Activated CD8-positive, alpha-beta T cell treated with anti-CD3 and anti-CD28 coated beads for 36 hours (primary cell): Measurements from ENCODE around the gene SLC29A1. TPM values are rescaled to one million over a fixed set of nuclear protein-coding genes. Genes with fewer than 3 reads are reported as not detected.

Source experiments
- ATAC-seq: fragments of 200-7000 bp; cut with Tn5 transposase; one replicate; pipeline ENCODE4 v1.10.0; 2021; ENCODE audit warnings: mild to moderate bottlenecking, moderate library complexity
- CTCF ChIA-PET: fragments of 350-600 bp; sonication (Branson Sonifier 250); formaldehyde crosslinking; loops from one replicate; lab custom pipeline; 2021; ENCODE audit warnings: antibody characterized with exemption; lab: Charles Lee
- POLR2A ChIA-PET: fragments of 350-600 bp; sonication (Branson Sonifier 250); formaldehyde crosslinking; loops from one replicate; lab custom pipeline; 2021; ENCODE audit warnings: antibody characterized with exemption; lab: Charles Lee
- DNase-seq: peaks from one replicate; pipeline ENCODE4 v3.0.0-alpha.2; 2020
- H3K27ac Mint-ChIP-seq: one replicate; pipeline ENCODE4 v1.8.0; 2021; ENCODE audit warnings: mild to moderate bottlenecking, mixed read lengths
- H3K27me3 Mint-ChIP-seq: one replicate; pipeline ENCODE4 v1.8.0; 2021; ENCODE audit warnings: mixed read lengths
- H3K36me3 Mint-ChIP-seq: one replicate; pipeline ENCODE4 v1.8.0; 2021; ENCODE audit warnings: low read depth, mixed read lengths
- H3K4me1 Mint-ChIP-seq: one replicate; pipeline ENCODE4 v1.8.0; 2021; ENCODE audit warnings: low read depth, mixed read lengths
- H3K4me3 Mint-ChIP-seq: one replicate; pipeline ENCODE4 v1.8.0; 2021; ENCODE audit warnings: mild to moderate bottlenecking, moderate library complexity, mixed read lengths
- H3K9me3 Mint-ChIP-seq: one replicate; pipeline ENCODE4 v1.8.0; 2021; ENCODE audit warnings: mixed read lengths
- intact Hi-C: fragments of 100-400 bp; cut with micrococcal nuclease; formaldehyde crosslinking; loops from one replicate; pipeline ENCODE4 v1.10.0; 2022
- total RNA-seq, 2 experiments: library from RNA; stranded (reverse); gene quantifications; one replicate each; pipeline ENCODE4 v1.2.3, GENCODE V29; 2021
- TF ChIP-seq, protein P1 (sequence below): fragments of 200-600 bp; IDR thresholded peaks from one replicate; pipeline ENCODE4 v1.8.0; 2022; ENCODE audit warnings: antibody characterized with exemption, mild to moderate bottlenecking

Gene SLC29A1
- total RNA-seq, 2 experiments from 2014 or later: 56.1 to 57.4 TPM

- TF ChIP-seq, protein P1, sequence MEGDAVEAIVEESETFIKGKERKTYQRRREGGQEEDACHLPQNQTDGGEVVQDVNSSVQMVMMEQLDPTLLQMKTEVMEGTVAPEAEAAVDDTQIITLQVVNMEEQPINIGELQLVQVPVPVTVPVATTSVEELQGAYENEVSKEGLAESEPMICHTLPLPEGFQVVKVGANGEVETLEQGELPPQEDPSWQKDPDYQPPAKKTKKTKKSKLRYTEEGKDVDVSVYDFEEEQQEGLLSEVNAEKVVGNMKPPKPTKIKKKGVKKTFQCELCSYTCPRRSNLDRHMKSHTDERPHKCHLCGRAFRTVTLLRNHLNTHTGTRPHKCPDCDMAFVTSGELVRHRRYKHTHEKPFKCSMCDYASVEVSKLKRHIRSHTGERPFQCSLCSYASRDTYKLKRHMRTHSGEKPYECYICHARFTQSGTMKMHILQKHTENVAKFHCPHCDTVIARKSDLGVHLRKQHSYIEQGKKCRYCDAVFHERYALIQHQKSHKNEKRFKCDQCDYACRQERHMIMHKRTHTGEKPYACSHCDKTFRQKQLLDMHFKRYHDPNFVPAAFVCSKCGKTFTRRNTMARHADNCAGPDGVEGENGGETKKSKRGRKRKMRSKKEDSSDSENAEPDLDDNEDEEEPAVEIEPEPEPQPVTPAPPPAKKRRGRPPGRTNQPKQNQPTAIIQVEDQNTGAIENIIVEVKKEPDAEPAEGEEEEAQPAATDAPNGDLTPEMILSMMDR: no peak
- Mint-ChIP-seq H3K27me3 (no peaks in the 10 kb centered on the region), H3K36me3 (peaks cover 43% of the 10 kb centered on the region), H3K27ac (no peak overlapping the region), H3K9me3 (no peaks in the 10 kb centered on the region), H3K4me3 (no peak overlapping the region), H3K4me1 (peaks cover 17% of the 10 kb centered on the region)
- ATAC-seq (no peak), DNase-seq (no peak)
- ChIA-PET CTCF (interaction anchor here (0.6 to 5.5 kb wide), 9 partner anchors 9 to 136 kb away, joined by 3 to 52 read pairs (median 7); partner anchors contain the start of genes HSP90AB1 and SLC29A1), POLR2A (interaction anchor here (1.0 to 7.6 kb wide), 4 partner anchors 9 to 18 kb away, joined by 5 to 64 read pairs (median 30); partner anchors contain the start of genes HSP90AB1 and SLC29A1)
- intact Hi-C loops: loop anchor here (10.0 kb wide), 1 partner anchor 129 kb away; no protein-coding TSS in a partner anchor
Measured at GRCh38 chr6:44233567-44234100, 10.2 kb downstream of the SLC29A1 start.

- CTCF ChIA-PET: interaction anchor here (0.6 to 5.5 kb wide), 17 partner anchors 8 to 139 kb away, joined by 3 to 52 read pairs (median 4); partner anchors contain the start of genes HSP90AB1, SLC29A1 and SLC35B2
- Mint-ChIP-seq H3K4me3 (no peak overlapping the region), H3K4me1 (peaks cover 20% of the 10 kb centered on the region), H3K9me3 (no peaks in the 10 kb centered on the region), H3K27ac (no peak overlapping the region), H3K27me3 (no peaks in the 10 kb centered on the region), H3K36me3 (peaks cover 38% of the 10 kb centered on the region)
- ATAC-seq: peak; percentile 25
- TF ChIP-seq, protein P1: peak; percentile 73
- POLR2A ChIA-PET: interaction anchor here (1.0 to 7.6 kb wide), 5 partner anchors 8 to 80 kb away, joined by 3 to 64 read pairs (median 6); partner anchors contain the start of genes HSP90AB1 and SLC29A1
- intact Hi-C loops: loop anchor here (5.0 to 10.0 kb wide), 2 partner anchors 62 to 130 kb away; no protein-coding TSS in a partner anchor
- peak; percentile 51 for DNase-seq
Measured at GRCh38 chr6:44234101-44235025, 11.0 kb downstream of the SLC29A1 start.

DNA sequence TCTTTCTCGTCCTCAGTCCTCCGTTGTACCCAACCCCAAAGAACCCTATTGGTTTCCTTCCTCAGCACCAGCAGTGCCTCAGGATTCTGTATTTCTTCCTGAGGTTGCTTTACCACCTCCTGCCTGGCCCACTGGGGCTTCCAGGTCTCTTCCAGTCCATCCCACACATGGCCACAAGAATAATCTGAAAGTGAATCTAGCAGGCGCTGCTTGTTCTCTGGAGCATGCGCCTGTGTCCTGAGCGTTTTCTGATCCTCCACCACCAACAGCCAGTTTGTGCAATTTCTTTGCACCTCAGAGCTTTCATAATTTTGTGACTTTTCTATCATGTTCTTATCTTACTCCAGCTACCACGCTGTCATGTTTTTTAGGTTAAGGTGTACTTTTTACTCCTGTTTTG, 11.9 kb downstream of the SLC29A1 start:
- ChIA-PET POLR2A (interaction anchor here (1.3 to 7.6 kb wide), 5 partner anchors 8 to 81 kb away, joined by 3 to 64 read pairs (median 5); partner anchors contain the start of genes HSP90AB1 and SLC29A1), CTCF (interaction anchor here (0.9 to 5.5 kb wide), 15 partner anchors 11 to 140 kb away, joined by 3 to 52 read pairs (median 5); partner anchors contain the start of genes HSP90AB1, SLC29A1 and SLC35B2)
- ATAC-seq (no peak), DNase-seq (no peak)
- H3K27me3 Mint-ChIP-seq: no peaks in the 10 kb centered on the region
- H3K4me3 Mint-ChIP-seq: no peak overlapping the region
- intact Hi-C loops: loop anchor here (5.0 to 10.0 kb wide), 2 partner anchors 63 to 130 kb away; no protein-coding TSS in a partner anchor
- peaks cover 31% of the 10 kb centered on the region for H3K36me3 Mint-ChIP-seq
- TF ChIP-seq, protein P1: no peak
- H3K27ac Mint-ChIP-seq: no peak overlapping the region
- no peaks in the 10 kb centered on the region for H3K9me3 Mint-ChIP-seq
- peaks cover 21% of the 10 kb centered on the region for H3K4me1 Mint-ChIP-seq

- ChIA-PET POLR2A (interaction anchor here (1.0 to 7.6 kb wide), 4 partner anchors 9 to 61 kb away, joined by 3 to 64 read pairs (median 29); partner anchors contain the start of genes HSP90AB1 and SLC29A1), CTCF (interaction anchor here (0.7 to 5.5 kb wide), 12 partner anchors 10 to 138 kb away, joined by 3 to 52 read pairs (median 6); partner anchors contain the start of genes HSP90AB1 and SLC29A1)
- H3K4me1 Mint-ChIP-seq: peaks cover 21% of the 10 kb centered on the region
- intact Hi-C loops: loop anchor here (5.0 to 10.0 kb wide), 2 partner anchors 64 to 131 kb away; no protein-coding TSS in a partner anchor
- H3K27ac Mint-ChIP-seq: no peak overlapping the region
- TF ChIP-seq, protein P1: no peak
- DNase-seq: no peak
- no peaks in the 10 kb centered on the region for H3K27me3 Mint-ChIP-seq
- no peak overlapping the region for H3K4me3 Mint-ChIP-seq
- H3K9me3 Mint-ChIP-seq: no peaks in the 10 kb centered on the region
- H3K36me3 Mint-ChIP-seq: peaks cover 24% of the 10 kb centered on the region
- no peak for ATAC-seq
Measured at GRCh38 chr6:44235891-44236516, 12.6 kb downstream of the SLC29A1 start.
